GM12878 (cell line): ENCODE data around the gene PDGFB. TPM values are rescaled to one million over a fixed set of nuclear protein-coding genes. Genes with fewer than 3 reads are reported as not detected.

ENCODE experiments used
- ATAC-seq: fragments of 200-7000 bp; cut with Tn5 transposase; 3 replicates; pipeline ENCODE4 v1.9.1; 2020; ENCODE audit warnings: mild to moderate bottlenecking, moderate library complexity
- BruUV-seq: library from RNA; stranded (reverse); fragments of 400-500 nt; replicated peaks from 2 replicates; lab custom pipeline; 2021; lab: Mats Ljungman, UMichigan
- CTCF ChIA-PET: fragments of 300-600 bp; sonication (Branson Sonifier 250); formaldehyde crosslinking; extraction: SDS; loops from one replicate; lab custom pipeline; 2021; ENCODE audit warnings: inconsistent platforms; lab: Yijun Ruan, JAX
- POLR2A ChIA-PET: fragments of 350-600 bp; formaldehyde crosslinking; extraction: SDS; loops from one replicate; lab custom pipeline; 2021; ENCODE audit warnings: inconsistent platforms; lab: Charles Lee
- RAD21 ChIA-PET: fragments of 300-600 bp; sonication (Branson Sonifier 250); formaldehyde crosslinking; loops from one replicate; lab custom pipeline; 2023; ENCODE audit warnings: antibody characterized with exemption; ENCODE audit not compliant: unreplicated experiment; lab: Charles Lee
- SMC1A ChIA-PET: fragments of 300-600 bp; sonication (Branson Sonifier 250); formaldehyde crosslinking; loops from one replicate; lab custom pipeline; 2023; ENCODE audit not compliant: unreplicated experiment, uncharacterized antibody; lab: Charles Lee
- DNase-seq: peaks from one replicate; pipeline ENCODE4 v3.0.0-alpha.2; 2011; ENCODE audit warnings: low read depth, low spot score
- FAIRE-seq: peaks from 3 replicates; lab custom pipeline; 2011; peaks lifted over from hg19 to GRCh38; lab: Jason Lieb, UNC
- H2AFZ ChIP-seq: 2 replicates; pipeline ENCODE4 v1.6.0; 2011; ENCODE audit warnings: low read depth, low read length, control low read depth; ENCODE audit not compliant: control insufficient read depth
- H3K27ac ChIP-seq: 2 replicates; pipeline ENCODE4 v1.5.1; 2011; ENCODE audit warnings: control low read depth; ENCODE audit not compliant: control insufficient read depth, insufficient read depth
- H3K27me3 ChIP-seq, 2 experiments: replicated peaks in 1 of 2; 2 replicates each; pipeline versions ENCODE4 v1.6.0 to v1.6.1; 2011; ENCODE audit warnings: low read length in 1 of 2; ENCODE audit not compliant: control insufficient read depth in 2 of 2, insufficient read depth in 2 of 2
- H3K36me3 ChIP-seq, 2 experiments: 2 replicates each; pipeline ENCODE4 v1.5.1; 2011; ENCODE audit warnings: low read length in 1 of 2; ENCODE audit not compliant: control insufficient read depth in 2 of 2, insufficient read depth in 2 of 2
- H3K4me1 ChIP-seq: 2 replicates; pipeline ENCODE4 v1.6.1; 2011; ENCODE audit warnings: mild to moderate bottlenecking, low read length, moderate library complexity, mixed read lengths; ENCODE audit not compliant: control insufficient read depth, insufficient read depth
- H3K4me2 ChIP-seq: 2 replicates; pipeline ENCODE4 v1.6.0; 2011; ENCODE audit warnings: control low read depth; ENCODE audit not compliant: control insufficient read depth, insufficient read depth
- H3K4me3 ChIP-seq: fragments of 200-600 bp; sonication (generic); 2 replicates; pipeline ENCODE4 v1.5.1; 2016
- H3K79me2 ChIP-seq: 2 replicates; pipeline ENCODE4 v1.6.0; 2011; ENCODE audit warnings: low read length; ENCODE audit not compliant: control insufficient read depth, insufficient read depth
- H3K9ac ChIP-seq: 2 replicates; pipeline ENCODE4 v1.8.0; 2011; ENCODE audit warnings: low read length, control low read depth, mixed read lengths; ENCODE audit not compliant: control insufficient read depth, insufficient read depth
- H3K9me3 ChIP-seq: replicated peaks from 3 replicates; pipeline ENCODE4 v1.5.1; 2011; ENCODE audit warnings: mild to moderate bottlenecking, low read length; ENCODE audit not compliant: control insufficient read depth, insufficient read depth
- H4K20me1 ChIP-seq: 2 replicates; pipeline ENCODE4 v1.6.0; 2011; ENCODE audit not compliant: control insufficient read depth, insufficient read depth
- TCF12 ChIP-seq: IDR thresholded peaks from 2 replicates; pipeline ENCODE4 v1.6.1; 2011; ENCODE audit warnings: low read depth, mild to moderate bottlenecking, low read length
- TCF3 ChIP-seq: IDR thresholded peaks from 2 replicates; pipeline ENCODE4 v1.6.1; 2012; ENCODE audit warnings: low read depth, mild to moderate bottlenecking, low read length, borderline replicate concordance; ENCODE audit not compliant: insufficient read depth
- WGBS: methylation state at CpG from one replicate; pipeline ENCODE4 v1.1.6; 2016; ENCODE audit warnings: low lambda C conversion rate; ENCODE audit not compliant: insufficient replicate concordance, insufficient coverage; ENCODE audit errors: missing lambda C conversion rate; 5-methylcytosine and 5-hydroxymethylcytosine counted together
- in situ Hi-C: fragments of 300-500 bp; cut with MboI; formaldehyde crosslinking; loops from 9 replicates; pipeline ENCODE4 v1.14.3; 2018; ENCODE audit warnings: mixed read lengths
- intact Hi-C: fragments of 100-400 bp; cut with micrococcal nuclease; formaldehyde crosslinking; loops from one replicate; pipeline ENCODE4 v1.14.2; 2022; ENCODE audit not compliant: unreplicated experiment
- polyA plus RNA-seq, 11 experiments: library from polyadenylated mRNA; depleted of rRNA in 4 of 11; unstranded in 6 of 11; stranded (reverse) in 5 of 11; fragments of >200 nt; fragmentation: Nextera tagmentation in 4 of 11; fragmentation: Illumina TruSeq in 1 of 11; extraction: Ambion mirVana in 4 of 11; extraction: Trizol in 1 of 11; gene quantifications; 1 replicate in 1 of 11; 2 replicates in 10 of 11; pipeline versions ENCODE4 v1.2.1 to v1.2.3, GENCODE V29; 2011 to 2016; ENCODE audit warnings: inconsistent platforms in 2 of 11, missing spikeins in 2 of 11, low read depth in 1 of 11
- total RNA-seq, 4 experiments: library from RNA; depleted of rRNA in 3 of 4; stranded (reverse); fragments of >200 nt in 3 of 4; fragmentation: Illumina TruSeq in 1 of 4; extraction: Trizol in 1 of 4; gene quantifications; 2 replicates each; pipeline versions ENCODE4 v1.2.1 to v1.2.3, GENCODE V29; 2013 to 2021
- TF ChIP-seq, protein P1 (sequence below): fragments of 450-650 bp; IDR thresholded peaks from 2 replicates; pipeline ENCODE4 v1.6.1; 2016; ENCODE audit warnings: mild to moderate bottlenecking

The PDGFB gene
- total and polyA plus RNA-seq, 10 of the 15 experiments (the other 5 are each of a cell fraction or from before 2014, with no cell fraction given) = 0.13 to 1.1 (median 0.56) TPM; not detected in 1

DNA sequence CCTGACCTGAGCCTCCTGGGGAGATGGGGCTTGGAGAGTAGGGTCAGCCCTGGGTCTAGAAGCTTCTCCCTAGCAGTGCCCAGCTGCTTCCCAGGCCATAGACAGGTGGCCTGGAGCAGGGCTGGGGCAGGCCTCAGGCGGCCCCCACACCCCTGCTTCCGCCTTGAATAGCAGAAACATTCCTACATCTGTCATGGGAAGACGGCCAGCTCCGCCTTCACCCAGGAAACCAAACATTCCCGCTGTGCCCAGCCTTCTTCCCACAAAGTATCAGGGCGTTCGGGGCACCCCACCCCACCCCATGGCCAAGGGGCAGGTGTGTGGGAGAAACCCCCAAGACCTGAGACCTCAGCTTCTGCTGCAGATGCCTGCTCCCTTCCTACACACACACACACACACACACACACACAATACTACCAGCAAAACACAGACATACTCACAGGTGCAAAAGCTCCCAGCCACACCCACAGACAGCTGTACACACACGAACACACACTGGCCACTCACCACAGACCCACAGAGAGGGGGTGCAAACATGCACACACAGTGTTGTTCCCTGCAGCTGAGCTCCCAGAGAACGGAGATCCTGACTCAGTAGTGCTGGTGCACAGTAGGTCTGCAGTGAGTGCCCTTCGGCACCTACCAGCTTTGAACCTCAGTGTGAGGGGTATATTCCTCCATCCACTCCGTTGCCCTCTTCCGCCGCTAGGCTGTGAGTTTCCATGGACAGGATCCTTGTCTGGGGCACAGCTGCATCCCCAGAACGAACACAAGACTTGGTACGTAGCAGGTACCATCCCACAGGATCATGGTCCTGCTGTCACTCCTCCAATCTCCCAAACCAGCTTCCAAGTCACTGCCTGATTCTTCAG lies 37.4 kb downstream of the PDGFB start:
- DNase-seq (no peak), FAIRE-seq (no peak), ATAC-seq (no peak)
- POLR2A ChIA-PET = no interaction called here
- H3K9me3 ChIP-seq = no peaks in the 10 kb centered on the region
- WGBS = 40% methylated on average over 15 of the region's 15 CpGs
- no peak overlapping the region for H2AFZ ChIP-seq
- no peak overlapping the region for H3K4me2 ChIP-seq
- CTCF ChIA-PET = interaction anchor here (1.6 kb wide), 1 partner anchor 110 kb away, joined by 4 read pairs; no protein-coding TSS in a partner anchor
- intact Hi-C loops (no loop called here), in situ Hi-C loops (no loop called here)
- no peak overlapping the region for H3K27ac ChIP-seq
- BruUV-seq = no TSS peak
- H3K9ac ChIP-seq = no peak overlapping the region
- SMC1A ChIA-PET = interaction anchor here (1.6 kb wide), 1 partner anchor 8 kb away, joined by 4 read pairs; no protein-coding TSS in a partner anchor
- no peak overlapping the region for H3K4me3 ChIP-seq
- RAD21 ChIA-PET = no interaction called here
- H3K4me1 ChIP-seq = peaks cover 7% of the 10 kb centered on the region
- no peaks in the 10 kb centered on the region for H4K20me1 ChIP-seq
- H3K36me3 ChIP-seq = no peaks in the 10 kb centered on the region
- no peaks in the 10 kb centered on the region; a peak in 2 of 4 replicates for H3K27me3 ChIP-seq
- no peaks in the 10 kb centered on the region for H3K79me2 ChIP-seq
- TF ChIP-seq TCF3 = 0 out of 2 replicates have a peak, but pooled peaks have one; percentile 12
- 0 out of 2 replicates have a peak, but pooled peaks have one; percentile 8 for TF ChIP-seq TCF12
- TF ChIP-seq, protein P1, sequence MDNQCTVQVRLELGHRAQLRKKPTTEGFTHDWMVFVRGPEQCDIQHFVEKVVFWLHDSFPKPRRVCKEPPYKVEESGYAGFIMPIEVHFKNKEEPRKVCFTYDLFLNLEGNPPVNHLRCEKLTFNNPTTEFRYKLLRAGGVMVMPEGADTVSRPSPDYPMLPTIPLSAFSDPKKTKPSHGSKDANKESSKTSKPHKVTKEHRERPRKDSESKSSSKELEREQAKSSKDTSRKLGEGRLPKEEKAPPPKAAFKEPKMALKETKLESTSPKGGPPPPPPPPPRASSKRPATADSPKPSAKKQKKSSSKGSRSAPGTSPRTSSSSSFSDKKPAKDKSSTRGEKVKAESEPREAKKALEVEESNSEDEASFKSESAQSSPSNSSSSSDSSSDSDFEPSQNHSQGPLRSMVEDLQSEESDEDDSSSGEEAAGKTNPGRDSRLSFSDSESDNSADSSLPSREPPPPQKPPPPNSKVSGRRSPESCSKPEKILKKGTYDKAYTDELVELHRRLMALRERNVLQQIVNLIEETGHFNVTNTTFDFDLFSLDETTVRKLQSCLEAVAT = no peak
- TF ChIP-seq, all 136 proteins: peak for 2
